DMS 273 (cell line): ENCODE data around the gene CCDC184.
A peak's percentile ranks its signal among the peaks of the same experiment; 100 is the strongest.

ENCODE experiments used
- DNase-seq: peaks from one replicate; lab custom pipeline; 2025; ENCODE audit not compliant: unreplicated experiment; lab: John Stamatoyannopoulos, UW

CCDC184 gene

GRCh38 chr12:48177982-48178381, 5.5 kb upstream of the CCDC184 start:
- no peak for DNase-seq

GRCh38 chr12:48179466-48179865, 4.0 kb upstream of the CCDC184 start:
- DNase-seq, result no peak

GRCh38 chr12:48180424-48180823, 3.0 kb upstream of the CCDC184 start:
- no peak for DNase-seq

- no peak for DNase-seq
Measured at GRCh38 chr12:48180857-48181495, 2.5 kb upstream of the CCDC184 start.

- no peak for DNase-seq
Measured at GRCh38 chr12:48182631-48183030, 813 bp upstream of the CCDC184 start.

- no peak for DNase-seq
Measured at GRCh38 chr12:48183876-48184548, 568 bp downstream of the CCDC184 start.

- DNase-seq, result no peak
Measured at GRCh38 chr12:48184549-48184922, 1.1 kb downstream of the CCDC184 start.

- DNase-seq, result peak; percentile 8
Measured at GRCh38 chr12:48185181-48185919, 1.9 kb downstream of the CCDC184 start.

- DNase-seq, result no peak
Measured at GRCh38 chr12:48187916-48188695, 4.7 kb downstream of the CCDC184 start.

GRCh38 chr12:48189331-48190125, 6.1 kb downstream of the CCDC184 start:
- peak; percentile 76 for DNase-seq

GRCh38 chr12:48191096-48191495, 7.7 kb downstream of the CCDC184 start:
- DNase-seq, result no peak

GRCh38 chr12:48192861-48193260, 9.4 kb downstream of the CCDC184 start:
- no peak for DNase-seq

- DNase-seq, result no peak
Measured at GRCh38 chr12:48193623-48194022, 10.2 kb downstream of the CCDC184 start.

GRCh38 chr12:48194799-48195201, 11.4 kb downstream of the CCDC184 start:
- no peak for DNase-seq

- DNase-seq, result peak; percentile 57
Measured at GRCh38 chr12:48197549-48197970, 14.1 kb downstream of the CCDC184 start.

GRCh38 chr12:48197971-48198671, 14.7 kb downstream of the CCDC184 start:
- DNase-seq, result peak; percentile 97

GRCh38 chr12:48198672-48198971, 15.2 kb downstream of the CCDC184 start:
- DNase-seq, result peak; percentile 37

- no peak for DNase-seq
Measured at GRCh38 chr12:48198985-48199384, 15.5 kb downstream of the CCDC184 start.

GRCh38 chr12:48199774-48200221, 16.4 kb downstream of the CCDC184 start:
- DNase-seq, result no peak

- DNase-seq, result no peak
Measured at GRCh38 chr12:48201091-48201490, 17.6 kb downstream of the CCDC184 start.
